OCI-LY7 (cell line): ENCODE data around the gene LRRC3C. TPM values are rescaled to one million over a fixed set of nuclear protein-coding genes. Genes with fewer than 3 reads are reported as not detected.

Experiments
- BruUV-seq: library from RNA; stranded (reverse); fragments of 400-500 nt; replicated peaks from 2 replicates; lab custom pipeline; 2021; lab: Mats Ljungman, UMichigan
- CTCF ChIA-PET: fragments of 300-600 bp; sonication (Branson Sonifier 250); formaldehyde crosslinking; loops from one replicate; lab custom pipeline; 2022; ENCODE audit warnings: antibody characterized with exemption; ENCODE audit not compliant: unreplicated experiment; lab: Charles Lee
- POLR2A ChIA-PET: fragments of 300-600 bp; sonication (Branson Sonifier 250); formaldehyde crosslinking; loops from one replicate; lab custom pipeline; 2022; ENCODE audit warnings: antibody characterized with exemption; lab: Charles Lee
- DNase-seq: peaks from one replicate; pipeline ENCODE4 v3.0.0-alpha.2; 2015; ENCODE audit warnings: low spot score
- H2AFZ ChIP-seq: fragments of 200-600 bp; sonication (generic), shearing (Covaris generic); 2 replicates; pipeline ENCODE4 v1.6.1; 2014; ENCODE audit warnings: mild to moderate bottlenecking, antibody characterized with exemption, low read length, moderate library complexity
- H3K27ac ChIP-seq: fragments of 200-600 bp; sonication (generic); 2 replicates; pipeline ENCODE4 v1.5.1; 2014; ENCODE audit warnings: mixed run types, low read depth, mild to moderate bottlenecking, moderate library complexity, low read length, inconsistent platforms; ENCODE audit not compliant: poor library complexity, severe bottlenecking
- H3K36me3 ChIP-seq: fragments of 200-600 bp; sonication (generic); 2 replicates; pipeline ENCODE4 v1.6.1; 2014; ENCODE audit warnings: mild to moderate bottlenecking, antibody characterized with exemption, low read length, moderate library complexity, mixed read lengths; ENCODE audit not compliant: insufficient read depth
- H3K4me1 ChIP-seq: fragments of 200-600 bp; sonication (generic); 2 replicates; pipeline ENCODE4 v1.5.1; 2014; ENCODE audit warnings: mild to moderate bottlenecking, low read length; ENCODE audit not compliant: insufficient read depth, poor library complexity, severe bottlenecking
- H3K4me2 ChIP-seq: fragments of 200-600 bp; sonication (generic); 2 replicates; pipeline ENCODE4 v1.6.1; 2014; ENCODE audit warnings: mild to moderate bottlenecking, low read length
- H3K4me3 ChIP-seq: fragments of 200-600 bp; sonication (generic); 2 replicates; pipeline ENCODE4 v1.5.1; 2014; ENCODE audit warnings: mild to moderate bottlenecking, low read depth, low read length; ENCODE audit not compliant: poor library complexity, severe bottlenecking
- H3K79me2 ChIP-seq: fragments of 200-600 bp; sonication (generic); 2 replicates; pipeline ENCODE4 v1.6.1; 2016; ENCODE audit warnings: low read depth, mild to moderate bottlenecking, low read length, moderate library complexity, mixed read lengths; ENCODE audit not compliant: insufficient read depth
- H3K9me2 ChIP-seq: fragments of 200-600 bp; sonication (generic); 2 replicates; pipeline ENCODE4 v1.6.1; 2016; ENCODE audit warnings: mild to moderate bottlenecking, low read length, mixed read lengths; ENCODE audit not compliant: insufficient read depth
- H3K9me3 ChIP-seq: fragments of 200-600 bp; sonication (generic); 2 replicates; pipeline ENCODE4 v1.6.1; 2014; ENCODE audit warnings: mild to moderate bottlenecking, mixed run types, low read length, mixed read lengths
- H4K20me1 ChIP-seq: fragments of 200-600 bp; sonication (generic); 2 replicates; pipeline ENCODE4 v1.6.1; 2014; ENCODE audit warnings: mild to moderate bottlenecking, antibody characterized with exemption, low read length, moderate library complexity, mixed read lengths; ENCODE audit not compliant: insufficient read depth
- EZH2phosphoT487 ChIP-seq: fragments of 200-600 bp; sonication (generic); IDR thresholded peaks from 2 replicates; pipeline ENCODE4 v1.6.1; 2018; ENCODE audit warnings: low read depth, borderline replicate concordance, mild to moderate bottlenecking, mixed run types, antibody characterized with exemption, low read length, moderate library complexity, mixed read lengths
- intact Hi-C: fragments of 100-400 bp; cut with micrococcal nuclease; formaldehyde crosslinking; loops from one replicate; pipeline ENCODE4 v1.10.0; 2022; ENCODE audit not compliant: unreplicated experiment
- total RNA-seq, 2 experiments: library from RNA; depleted of rRNA in 1 of 2; stranded (reverse); fragments of >200 nt in 1 of 2; shearing (Covaris generic) in 1 of 2; gene quantifications; 2 replicates each; pipeline ENCODE4 v1.2.3, GENCODE V29; 2014 to 2022
- TF ChIP-seq, protein P1 (sequence below): fragments of 200-600 bp; sonication (generic); conservative IDR thresholded peaks from 2 replicates; pipeline ENCODE4 v1.5.1; 2014; ENCODE audit warnings: mild to moderate bottlenecking, antibody characterized with exemption, low read length, moderate library complexity, mixed read lengths

LRRC3C gene
- total RNA-seq, 2 experiments from 2014 or later: not detected

DNA sequence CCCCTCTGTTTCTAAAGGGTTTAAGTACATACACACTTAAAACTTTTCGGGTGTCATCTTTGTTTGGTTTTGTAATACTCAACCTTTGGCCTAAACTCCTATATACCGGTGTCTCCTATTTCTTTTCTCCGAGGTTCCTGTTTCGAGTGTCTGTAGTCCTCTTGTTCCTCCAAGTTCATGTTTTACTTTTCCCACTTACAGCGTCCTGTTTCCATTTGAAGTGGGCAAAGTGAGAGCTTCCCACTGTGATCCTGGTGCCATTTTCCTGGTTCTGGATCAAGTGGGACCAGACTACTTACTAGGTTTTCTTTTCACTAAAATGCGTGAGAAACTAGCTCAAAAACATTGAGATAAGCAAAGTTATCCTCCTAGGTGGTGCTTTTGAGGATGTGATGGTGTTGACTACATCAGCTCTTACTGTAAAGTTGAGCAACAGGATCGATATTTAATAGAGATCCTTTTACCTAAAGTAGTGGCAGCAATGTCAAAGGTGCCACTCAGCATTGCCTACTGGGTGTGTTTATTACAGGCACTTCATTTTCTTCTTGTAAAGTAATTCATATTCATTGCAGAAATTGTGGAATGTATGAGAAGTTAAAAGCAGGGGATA lies 54.3 kb downstream of the LRRC3C start:
- BruUV-seq: TSS peak; percentile 65
- Histone ChIP-seq H4K20me1 (peaks cover 22% of the 10 kb centered on the region; the same call in 1 of the 2 replicates), H3K27ac (peak overlapping the region; percentile 64), H3K36me3 (peaks cover 47% of the 10 kb centered on the region), H3K79me2 (peaks cover 30% of the 10 kb centered on the region), H3K4me3 (peak overlapping the region; percentile 96), H3K9me2 (no peaks in the 10 kb centered on the region), H2AFZ (no peak overlapping the region), H3K4me1 (peaks cover 23% of the 10 kb centered on the region), H3K4me2 (peak overlapping the region; percentile 93), H3K9me3 (no peaks in the 10 kb centered on the region)
- ChIA-PET POLR2A (no interaction called here), CTCF (interaction anchor here (0.6 kb wide), 1 partner anchor 105 kb away, joined by 3 read pairs; no protein-coding TSS in a partner anchor)
- intact Hi-C loops: no loop called here
- TF ChIP-seq, protein P1, sequence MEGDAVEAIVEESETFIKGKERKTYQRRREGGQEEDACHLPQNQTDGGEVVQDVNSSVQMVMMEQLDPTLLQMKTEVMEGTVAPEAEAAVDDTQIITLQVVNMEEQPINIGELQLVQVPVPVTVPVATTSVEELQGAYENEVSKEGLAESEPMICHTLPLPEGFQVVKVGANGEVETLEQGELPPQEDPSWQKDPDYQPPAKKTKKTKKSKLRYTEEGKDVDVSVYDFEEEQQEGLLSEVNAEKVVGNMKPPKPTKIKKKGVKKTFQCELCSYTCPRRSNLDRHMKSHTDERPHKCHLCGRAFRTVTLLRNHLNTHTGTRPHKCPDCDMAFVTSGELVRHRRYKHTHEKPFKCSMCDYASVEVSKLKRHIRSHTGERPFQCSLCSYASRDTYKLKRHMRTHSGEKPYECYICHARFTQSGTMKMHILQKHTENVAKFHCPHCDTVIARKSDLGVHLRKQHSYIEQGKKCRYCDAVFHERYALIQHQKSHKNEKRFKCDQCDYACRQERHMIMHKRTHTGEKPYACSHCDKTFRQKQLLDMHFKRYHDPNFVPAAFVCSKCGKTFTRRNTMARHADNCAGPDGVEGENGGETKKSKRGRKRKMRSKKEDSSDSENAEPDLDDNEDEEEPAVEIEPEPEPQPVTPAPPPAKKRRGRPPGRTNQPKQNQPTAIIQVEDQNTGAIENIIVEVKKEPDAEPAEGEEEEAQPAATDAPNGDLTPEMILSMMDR: no peak
- DNase-seq: peak; percentile 14

DNA sequence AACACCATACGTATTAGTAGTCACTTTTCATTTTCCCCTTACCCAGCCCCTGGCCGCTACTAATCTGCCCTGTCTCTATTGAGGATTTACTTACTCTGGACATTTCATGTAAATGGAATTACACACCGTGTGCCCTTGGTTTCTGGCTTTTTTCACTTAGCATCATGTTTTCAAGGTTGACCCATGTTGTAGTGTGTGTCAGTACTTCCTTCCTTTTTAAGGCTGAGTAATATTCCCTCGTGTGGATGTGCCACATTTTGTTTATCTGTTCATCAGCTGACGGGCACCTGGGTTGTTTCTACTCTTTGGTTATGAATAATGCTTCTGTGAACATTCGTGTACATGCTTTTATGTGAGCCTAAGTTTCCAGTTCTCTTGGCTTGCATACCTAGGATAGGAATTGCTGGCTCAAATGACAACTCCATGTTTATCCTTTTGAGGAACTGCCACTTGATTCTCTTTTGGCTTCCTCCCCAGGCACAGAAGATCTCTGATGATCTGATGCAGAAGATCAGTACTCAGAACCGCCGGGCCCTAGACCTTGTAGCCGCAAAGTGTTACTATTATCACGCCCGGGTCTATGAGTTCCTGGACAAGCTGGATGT lies 60.8 kb downstream of the LRRC3C start:
- Histone ChIP-seq H3K79me2 (peaks cover 4% of the 10 kb centered on the region), H3K4me2 (no peak overlapping the region), H3K9me2 (no peaks in the 10 kb centered on the region), H3K4me3 (no peak overlapping the region), H4K20me1 (0 out of 2 replicates have a peak, but pooled peaks cover 3% of the 10 kb centered on the region), H3K36me3 (peaks cover 99% of the 10 kb centered on the region), H3K9me3 (no peaks in the 10 kb centered on the region), H3K4me1 (no peaks in the 10 kb centered on the region), H2AFZ (no peak overlapping the region), H3K27ac (no peak overlapping the region)
- no TSS peak for BruUV-seq
- intact Hi-C loops: no loop called here
- TF ChIP-seq, protein P1: no peak
- TF ChIP-seq EZH2phosphoT487: no peak
- no peak for DNase-seq
- POLR2A ChIA-PET: no interaction called here
- CTCF ChIA-PET: no interaction called here

DNA sequence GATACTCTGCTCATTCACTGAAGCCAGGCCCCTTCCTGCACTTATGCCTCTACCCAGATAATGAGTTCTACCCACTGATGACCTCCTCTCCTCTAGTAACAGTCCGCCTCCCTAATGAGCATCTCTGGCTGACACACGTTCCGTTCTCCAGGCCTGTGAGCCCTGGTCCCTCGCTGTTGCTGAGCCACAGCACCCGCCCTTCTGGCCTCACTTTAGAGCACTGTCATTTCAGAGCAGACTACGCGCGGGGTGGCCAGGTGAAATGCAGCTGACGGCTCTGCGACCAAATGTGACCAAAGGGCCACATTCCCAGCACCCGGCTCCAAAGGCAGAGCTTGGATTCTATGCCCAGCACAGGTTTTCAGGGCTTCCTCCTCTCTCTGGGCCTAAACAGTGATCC lies 66.9 kb downstream of the LRRC3C start:
- Histone ChIP-seq H3K9me2 (no peaks in the 10 kb centered on the region), H3K36me3 (peaks cover 87% of the 10 kb centered on the region), H3K4me3 (no peak overlapping the region), H4K20me1 (no peaks in the 10 kb centered on the region), H3K79me2 (no peaks in the 10 kb centered on the region), H3K9me3 (no peaks in the 10 kb centered on the region), H3K4me2 (no peak overlapping the region), H3K27ac (no peak overlapping the region), H3K4me1 (no peaks in the 10 kb centered on the region), H2AFZ (no peak overlapping the region)
- CTCF ChIA-PET: no interaction called here
- BruUV-seq: no TSS peak
- no peak for DNase-seq
- POLR2A ChIA-PET: no interaction called here
- no peak for TF ChIP-seq EZH2phosphoT487
- TF ChIP-seq, protein P1: no peak
- intact Hi-C loops: no loop called here
